ENCODE results near the gene EEFSEC.

Gene EEFSEC

DNA sequence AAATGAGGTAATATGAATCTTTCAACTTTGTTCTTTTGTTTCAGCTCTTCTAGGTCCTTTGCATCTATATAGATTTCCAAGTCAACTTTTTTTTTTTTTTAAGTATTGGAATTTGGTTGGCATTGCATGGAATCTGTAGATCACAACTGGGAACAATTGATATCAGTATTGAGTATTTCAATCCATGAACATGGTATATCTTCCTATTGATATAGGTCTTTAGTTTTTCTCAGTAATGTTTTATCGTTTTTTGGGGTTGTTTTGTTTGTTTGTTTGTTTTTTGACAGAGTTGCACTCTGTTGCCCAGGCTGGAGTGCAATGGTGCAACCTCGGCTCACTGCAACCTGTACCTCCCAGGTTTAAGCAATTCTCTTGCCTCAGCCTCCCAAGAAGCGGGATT lies 137.2 kb downstream of the EEFSEC start:
- H3K9me2 ChIP-seq (replicated peaks; ENCODE audit: insufficient read depth, low read length), result no peaks in the 10 kb centered on the region
- H3F3A ChIP-seq (ENCODE audit: insufficient read depth, low read length), result no peaks in the 10 kb centered on the region
- DNase-seq, result no peak
- no peaks in the 10 kb centered on the region for H3K79me2 ChIP-seq (ENCODE audit: low read length)
- H2AFZ ChIP-seq (ENCODE audit: low read length), result no peak overlapping the region
- no peaks in the 10 kb centered on the region for H3K27me3 ChIP-seq (replicated peaks; ENCODE audit: insufficient read depth, low read length)
- H3K9ac ChIP-seq (ENCODE audit: low read length), result no peak overlapping the region
- no peak overlapping the region for H3K4me2 ChIP-seq (ENCODE audit: low read depth, low read length)
- no peaks in the 10 kb centered on the region; the same call in 1 of the 2 replicates for H3K36me3 ChIP-seq (replicated peaks; ENCODE audit: insufficient read depth, low read length)
- H3K4me3 ChIP-seq (ENCODE audit: low read length), result no peak overlapping the region
- no peaks in the 10 kb centered on the region for H3K9me3 ChIP-seq (replicated peaks; ENCODE audit: insufficient read depth, low read length)
- peaks cover 14% of the 10 kb centered on the region for H3K4me1 ChIP-seq (ENCODE audit: low read length)
- no peak overlapping the region for H3K27ac ChIP-seq (ENCODE audit: low read length)
- no peaks in the 10 kb centered on the region for H4K20me1 ChIP-seq (ENCODE audit: insufficient read depth, low read length)
- no peak for TF ChIP-seq EZH2phosphoT487 (IDR thresholded peaks at IDR 0.05; ENCODE audit: low read length)
- TF ChIP-seq, protein P1, sequence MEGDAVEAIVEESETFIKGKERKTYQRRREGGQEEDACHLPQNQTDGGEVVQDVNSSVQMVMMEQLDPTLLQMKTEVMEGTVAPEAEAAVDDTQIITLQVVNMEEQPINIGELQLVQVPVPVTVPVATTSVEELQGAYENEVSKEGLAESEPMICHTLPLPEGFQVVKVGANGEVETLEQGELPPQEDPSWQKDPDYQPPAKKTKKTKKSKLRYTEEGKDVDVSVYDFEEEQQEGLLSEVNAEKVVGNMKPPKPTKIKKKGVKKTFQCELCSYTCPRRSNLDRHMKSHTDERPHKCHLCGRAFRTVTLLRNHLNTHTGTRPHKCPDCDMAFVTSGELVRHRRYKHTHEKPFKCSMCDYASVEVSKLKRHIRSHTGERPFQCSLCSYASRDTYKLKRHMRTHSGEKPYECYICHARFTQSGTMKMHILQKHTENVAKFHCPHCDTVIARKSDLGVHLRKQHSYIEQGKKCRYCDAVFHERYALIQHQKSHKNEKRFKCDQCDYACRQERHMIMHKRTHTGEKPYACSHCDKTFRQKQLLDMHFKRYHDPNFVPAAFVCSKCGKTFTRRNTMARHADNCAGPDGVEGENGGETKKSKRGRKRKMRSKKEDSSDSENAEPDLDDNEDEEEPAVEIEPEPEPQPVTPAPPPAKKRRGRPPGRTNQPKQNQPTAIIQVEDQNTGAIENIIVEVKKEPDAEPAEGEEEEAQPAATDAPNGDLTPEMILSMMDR (IDR thresholded peaks at IDR 0.05; ENCODE audit: low read length), result no peak
- no peak for TF ChIP-seq EZH2 (optimal IDR thresholded peaks at IDR 0.05; ENCODE audit: low read depth, low read length)

DNA sequence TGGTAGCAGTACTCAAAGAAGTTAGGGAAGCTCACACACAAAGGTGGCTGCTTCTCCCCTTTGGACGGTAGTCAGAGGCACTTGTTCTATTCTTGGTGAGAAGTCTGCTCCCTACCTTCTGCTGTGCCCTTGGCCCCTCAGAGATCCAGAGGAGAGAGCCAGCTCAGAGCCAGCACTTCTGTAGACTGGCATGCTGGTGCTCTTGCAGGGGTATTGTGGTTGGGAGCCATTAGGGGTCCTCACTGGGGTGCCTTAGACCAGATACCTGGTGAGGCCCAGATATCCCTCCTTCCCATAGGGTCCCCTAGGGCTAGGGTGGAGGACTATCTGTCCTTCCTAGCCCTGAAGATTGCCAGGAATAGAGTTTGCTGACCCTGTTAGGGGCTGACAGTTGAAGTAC lies 140.6 kb downstream of the EEFSEC start:
- no peaks in the 10 kb centered on the region for H3F3A ChIP-seq (ENCODE audit: insufficient read depth, low read length)
- no peaks in the 10 kb centered on the region for H3K79me2 ChIP-seq (ENCODE audit: low read length)
- no peaks in the 10 kb centered on the region for H3K9me2 ChIP-seq (replicated peaks; ENCODE audit: insufficient read depth, low read length)
- H3K4me2 ChIP-seq (ENCODE audit: low read depth, low read length), result no peak overlapping the region
- H3K27ac ChIP-seq (ENCODE audit: low read length), result no peak overlapping the region
- H2AFZ ChIP-seq (ENCODE audit: low read length), result no peak overlapping the region
- no peaks in the 10 kb centered on the region for H3K27me3 ChIP-seq (replicated peaks; ENCODE audit: insufficient read depth, low read length)
- no peaks in the 10 kb centered on the region; the same call in 1 of the 2 replicates for H3K36me3 ChIP-seq (replicated peaks; ENCODE audit: insufficient read depth, low read length)
- no peak overlapping the region for H3K4me3 ChIP-seq (ENCODE audit: low read length)
- no peaks in the 10 kb centered on the region for H4K20me1 ChIP-seq (ENCODE audit: insufficient read depth, low read length)
- TF ChIP-seq EZH2 (optimal IDR thresholded peaks at IDR 0.05; ENCODE audit: low read depth, low read length), result no peak
- TF ChIP-seq, protein P1 (IDR thresholded peaks at IDR 0.05; ENCODE audit: low read length), result no peak
- no peak for TF ChIP-seq EZH2phosphoT487 (IDR thresholded peaks at IDR 0.05; ENCODE audit: low read length)
- H3K9ac ChIP-seq (ENCODE audit: low read length), result no peak overlapping the region
- DNase-seq, result no peak
- no peaks in the 10 kb centered on the region for H3K9me3 ChIP-seq (replicated peaks; ENCODE audit: insufficient read depth, low read length)
- peaks cover 4% of the 10 kb centered on the region for H3K4me1 ChIP-seq (ENCODE audit: low read length)

DNA sequence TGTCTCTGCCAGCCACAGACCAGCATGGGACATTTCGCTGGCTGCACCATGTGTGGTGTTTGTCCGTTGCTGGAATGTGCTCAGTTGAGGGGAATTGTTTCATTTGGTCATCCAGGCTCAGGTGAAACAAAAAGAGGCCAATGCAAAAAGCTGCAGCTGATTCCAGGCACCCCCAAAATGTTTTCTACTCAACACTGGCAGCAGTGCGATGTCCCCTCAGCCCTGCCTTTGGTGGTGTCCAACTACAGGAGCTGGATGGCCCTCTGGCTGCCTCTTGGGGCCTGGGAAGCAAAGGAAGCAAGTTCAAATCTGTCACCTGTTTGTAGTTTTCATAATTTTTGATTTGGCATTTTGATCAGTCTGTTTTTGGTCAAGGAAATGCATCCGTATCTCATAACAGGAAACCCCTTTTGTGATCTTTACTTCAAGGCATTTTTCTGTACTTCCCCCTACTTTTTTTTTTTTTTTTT lies 141.8 kb downstream of the EEFSEC start:
- H3K4me1 ChIP-seq (ENCODE audit: low read length), result no peaks in the 10 kb centered on the region
- H3K9me2 ChIP-seq (replicated peaks; ENCODE audit: insufficient read depth, low read length), result no peaks in the 10 kb centered on the region
- H3K9ac ChIP-seq (ENCODE audit: low read length), result no peak overlapping the region
- H3K79me2 ChIP-seq (ENCODE audit: low read length), result no peaks in the 10 kb centered on the region
- TF ChIP-seq, protein P1 (IDR thresholded peaks at IDR 0.05; ENCODE audit: low read length), result no peak
- TF ChIP-seq EZH2 (optimal IDR thresholded peaks at IDR 0.05; ENCODE audit: low read depth, low read length), result no peak
- no peak for TF ChIP-seq EZH2phosphoT487 (IDR thresholded peaks at IDR 0.05; ENCODE audit: low read length)
- no peaks in the 10 kb centered on the region for H4K20me1 ChIP-seq (ENCODE audit: insufficient read depth, low read length)
- no peak overlapping the region for H3K27ac ChIP-seq (ENCODE audit: low read length)
- DNase-seq, result no peak
- H3F3A ChIP-seq (ENCODE audit: insufficient read depth, low read length), result no peaks in the 10 kb centered on the region
- H2AFZ ChIP-seq (ENCODE audit: low read length), result no peak overlapping the region
- no peaks in the 10 kb centered on the region for H3K9me3 ChIP-seq (replicated peaks; ENCODE audit: insufficient read depth, low read length)
- H3K4me2 ChIP-seq (ENCODE audit: low read depth, low read length), result no peak overlapping the region
- no peaks in the 10 kb centered on the region for H3K27me3 ChIP-seq (replicated peaks; ENCODE audit: insufficient read depth, low read length)
- H3K4me3 ChIP-seq (ENCODE audit: low read length), result no peak overlapping the region
- H3K36me3 ChIP-seq (replicated peaks; ENCODE audit: insufficient read depth, low read length), result no peaks in the 10 kb centered on the region

Measured in MM.1S (cell line).